Calu3 (cell line): ENCODE measurements around the gene RXRG. TPM values are rescaled to one million over a fixed set of nuclear protein-coding genes. Genes with fewer than 3 reads are reported as not detected.

Experiments used
- BruUV-seq: library from RNA; stranded (reverse); fragments of 400-500 nt; replicated peaks from 2 replicates; lab custom pipeline; 2021; lab: Mats Ljungman, UMichigan
- CTCF ChIA-PET: fragments of 300-600 bp; sonication (Branson Sonifier 250); formaldehyde crosslinking; loops from one replicate; lab custom pipeline; 2022; ENCODE audit warnings: antibody characterized with exemption; lab: Charles Lee
- DNase-seq: peaks from one replicate; pipeline ENCODE4 v3.0.0; 2022
- H3K27ac Mint-ChIP-seq: one replicate; pipeline ENCODE4 v1.8.0; 2022; ENCODE audit warnings: mixed read lengths; ENCODE audit not compliant: unreplicated experiment
- H3K27me3 Mint-ChIP-seq: one replicate; pipeline ENCODE4 v1.8.0; 2022; ENCODE audit warnings: mixed read lengths; ENCODE audit not compliant: unreplicated experiment
- H3K36me3 Mint-ChIP-seq: one replicate; pipeline ENCODE4 v1.8.0; 2022; ENCODE audit warnings: mild to moderate bottlenecking, moderate library complexity, mixed read lengths; ENCODE audit not compliant: insufficient read depth, unreplicated experiment
- H3K4me1 Mint-ChIP-seq: one replicate; pipeline ENCODE4 v1.8.0; 2022; ENCODE audit warnings: mild to moderate bottlenecking, low read depth, mixed read lengths; ENCODE audit not compliant: unreplicated experiment
- H3K4me3 Mint-ChIP-seq: one replicate; pipeline ENCODE4 v1.8.0; 2022; ENCODE audit warnings: mild to moderate bottlenecking, low read depth, moderate library complexity, mixed read lengths; ENCODE audit not compliant: unreplicated experiment
- H3K9me3 Mint-ChIP-seq: one replicate; pipeline ENCODE4 v1.8.0; 2022; ENCODE audit warnings: low read depth, mixed read lengths; ENCODE audit not compliant: unreplicated experiment
- CTCF ChIP-seq: fragments of 200-600 bp; IDR thresholded peaks from one replicate; pipeline ENCODE4 v1.8.0; 2022; ENCODE audit warnings: antibody characterized with exemption; ENCODE audit not compliant: unreplicated experiment
- intact Hi-C: fragments of 100-400 bp; cut with micrococcal nuclease; formaldehyde crosslinking; loops from one replicate; pipeline ENCODE4 v1.10.0; 2022; ENCODE audit not compliant: unreplicated experiment
- total RNA-seq: library from RNA; stranded (reverse); gene quantifications from 2 replicates; pipeline ENCODE4 v1.2.3, GENCODE V29; 2022

Gene RXRG
- total RNA-seq, 1 experiment from 2014 or later = not detected

GRCh38 chr1:165423136-165423535 is 21.8 kb downstream of the RXRG start:
- Mint-ChIP-seq H3K9me3 (no peaks in the 10 kb centered on the region), H3K36me3 (no peaks in the 10 kb centered on the region), H3K27me3 (peaks cover 46% of the 10 kb centered on the region), H3K27ac (no peak overlapping the region), H3K4me3 (no peak overlapping the region), H3K4me1 (no peaks in the 10 kb centered on the region)
- CTCF ChIA-PET = interaction anchor here (0.6 kb wide), 1 partner anchor 278 kb away, joined by 3 read pairs; no protein-coding TSS in a partner anchor
- DNase-seq = no peak
- no TSS peak for BruUV-seq
- TF ChIP-seq CTCF = no peak
- intact Hi-C loops = no loop called here

DNA sequence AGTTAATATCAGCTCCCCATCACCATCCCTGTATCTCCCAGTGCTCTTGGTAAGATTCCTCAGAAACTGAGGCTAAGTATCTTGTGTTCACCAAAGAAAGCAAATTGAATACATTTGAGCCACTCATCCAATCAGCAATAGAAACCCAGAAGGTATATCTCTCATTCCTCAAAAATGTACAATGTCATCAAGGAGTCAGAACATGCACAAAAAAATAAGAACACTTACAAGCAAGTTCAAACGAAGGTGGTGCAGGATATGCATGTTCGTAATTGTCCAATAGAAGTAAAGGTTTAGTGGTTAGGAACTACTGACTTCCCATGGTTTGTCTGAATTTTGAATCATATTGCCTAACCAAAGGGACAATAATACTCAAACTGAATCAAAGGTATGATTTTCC is 24.3 kb downstream of the RXRG start:
- no peak for TF ChIP-seq CTCF
- no peaks in the 10 kb centered on the region for H3K4me1 Mint-ChIP-seq
- CTCF ChIA-PET = no interaction called here
- peaks cover 46% of the 10 kb centered on the region for H3K27me3 Mint-ChIP-seq
- no peaks in the 10 kb centered on the region for H3K36me3 Mint-ChIP-seq
- intact Hi-C loops = no loop called here
- no TSS peak for BruUV-seq
- H3K27ac Mint-ChIP-seq = no peak overlapping the region
- no peak overlapping the region for H3K4me3 Mint-ChIP-seq
- no peaks in the 10 kb centered on the region for H3K9me3 Mint-ChIP-seq
- DNase-seq = no peak

GRCh38 chr1:165419839-165420238 is 25.1 kb downstream of the RXRG start:
- no TSS peak for BruUV-seq
- CTCF ChIA-PET = no interaction called here
- Mint-ChIP-seq H3K27me3 (peaks cover 46% of the 10 kb centered on the region), H3K36me3 (no peaks in the 10 kb centered on the region), H3K4me3 (no peak overlapping the region), H3K9me3 (no peaks in the 10 kb centered on the region), H3K4me1 (no peaks in the 10 kb centered on the region), H3K27ac (no peak overlapping the region)
- DNase-seq = no peak
- intact Hi-C loops = no loop called here
- no peak for TF ChIP-seq CTCF

- H3K36me3 Mint-ChIP-seq = no peaks in the 10 kb centered on the region
- TF ChIP-seq CTCF = no peak
- CTCF ChIA-PET = no interaction called here
- DNase-seq = no peak
- BruUV-seq = no TSS peak
- no peak overlapping the region for H3K4me3 Mint-ChIP-seq
- no peak overlapping the region for H3K27ac Mint-ChIP-seq
- H3K4me1 Mint-ChIP-seq = no peaks in the 10 kb centered on the region
- H3K9me3 Mint-ChIP-seq = no peaks in the 10 kb centered on the region
- intact Hi-C loops = no loop called here
- H3K27me3 Mint-ChIP-seq = peaks cover 46% of the 10 kb centered on the region
Observed at GRCh38 chr1:165418195-165418594, 26.7 kb downstream of the RXRG start.
